T47D (cell line): ENCODE results near the gene SLC4A7.

Experiments used
- DNase-seq, 2 experiments: peaks; one replicate each; pipeline versions ENCODE4 v3.0.0 to v3.0.0-alpha.2; 2011 to 2012; ENCODE audit warnings: low read depth in 1 of 2, low spot score in 1 of 2
- JUND ChIP-seq: IDR thresholded peaks from 2 replicates; pipeline ENCODE4 v1.6.1; 2012; ENCODE audit warnings: low read depth
- in situ Hi-C: cut with HindIII; loops from 2 replicates; pipeline ENCODE4 v1.10.0; 2016; ENCODE audit warnings: low sequenced_read_pairs, low pct_unique_long_range_greater_than_20kb

The SLC4A7 gene

GRCh38 chr3:27391796-27392195 lies 92.4 kb downstream of the SLC4A7 start:
- in situ Hi-C loops = no loop called here
- DNase-seq = no peak
- TF ChIP-seq JUND = no peak

- in situ Hi-C loops = no loop called here
Observed at GRCh38 chr3:27387625-27388024, 96.6 kb downstream of the SLC4A7 start.

GRCh38 chr3:27385504-27385903 lies 98.7 kb downstream of the SLC4A7 start:
- TF ChIP-seq JUND = no peak
- in situ Hi-C loops = no loop called here
- no peak for DNase-seq

More at GRCh38 chr3:27387625-27388024, 96.6 kb downstream of the SLC4A7 start:
- no peak for DNase-seq
- TF ChIP-seq JUND = no peak

- no peak for TF ChIP-seq JUND
- in situ Hi-C loops = no loop called here
- no peak for DNase-seq
Observed at GRCh38 chr3:27384191-27384590, 100.0 kb downstream of the SLC4A7 start.

DNA sequence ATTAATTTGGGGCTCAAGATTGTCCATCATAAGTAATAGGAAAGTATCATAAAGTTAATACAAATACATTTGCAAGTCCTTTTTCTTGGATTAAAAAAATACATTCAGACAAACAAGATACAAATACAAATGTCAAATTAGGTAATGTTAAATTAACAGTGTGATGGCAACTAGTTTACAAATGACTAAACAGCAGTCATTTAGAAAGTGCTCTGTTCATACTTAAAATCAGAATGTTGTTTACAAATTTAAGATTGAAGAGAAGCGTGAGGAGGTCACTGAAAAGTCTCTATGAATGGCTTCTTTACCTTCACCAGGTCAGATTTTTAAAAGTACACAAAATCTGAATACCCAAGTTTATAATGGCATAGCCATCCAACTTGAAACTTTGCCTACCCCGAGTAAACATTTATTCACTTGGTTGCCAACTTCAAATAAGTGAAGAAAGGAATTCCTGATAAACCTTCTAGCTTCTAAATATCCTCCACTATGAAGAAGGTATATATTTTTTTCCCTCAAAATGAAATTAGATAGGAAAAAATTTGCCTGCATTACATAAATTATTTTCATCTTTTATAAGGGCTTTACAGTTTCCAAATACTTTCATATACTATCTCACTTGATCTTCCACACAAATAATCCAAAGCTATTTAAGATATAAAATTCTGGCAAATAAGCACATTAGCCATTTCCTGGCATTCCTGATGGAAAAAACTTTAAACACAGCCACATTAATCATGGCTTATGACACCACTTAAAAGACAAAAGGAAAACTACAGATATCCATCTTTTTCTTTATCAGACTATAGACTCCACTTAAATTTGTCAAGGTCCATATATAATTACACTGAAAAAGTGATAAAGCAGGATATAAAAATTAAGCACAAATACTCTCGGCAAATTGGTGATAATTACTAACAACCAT lies 103.5 kb downstream of the SLC4A7 start:
- no peak for DNase-seq
- in situ Hi-C loops = no loop called here
- TF ChIP-seq JUND = no peak

- DNase-seq = no peak
- in situ Hi-C loops = no loop called here
- TF ChIP-seq JUND = no peak
Observed at GRCh38 chr3:27378331-27378730, 105.9 kb downstream of the SLC4A7 start.

- in situ Hi-C loops = no loop called here
Observed at GRCh38 chr3:27376109-27376772, 107.9 kb downstream of the SLC4A7 start.

DNA sequence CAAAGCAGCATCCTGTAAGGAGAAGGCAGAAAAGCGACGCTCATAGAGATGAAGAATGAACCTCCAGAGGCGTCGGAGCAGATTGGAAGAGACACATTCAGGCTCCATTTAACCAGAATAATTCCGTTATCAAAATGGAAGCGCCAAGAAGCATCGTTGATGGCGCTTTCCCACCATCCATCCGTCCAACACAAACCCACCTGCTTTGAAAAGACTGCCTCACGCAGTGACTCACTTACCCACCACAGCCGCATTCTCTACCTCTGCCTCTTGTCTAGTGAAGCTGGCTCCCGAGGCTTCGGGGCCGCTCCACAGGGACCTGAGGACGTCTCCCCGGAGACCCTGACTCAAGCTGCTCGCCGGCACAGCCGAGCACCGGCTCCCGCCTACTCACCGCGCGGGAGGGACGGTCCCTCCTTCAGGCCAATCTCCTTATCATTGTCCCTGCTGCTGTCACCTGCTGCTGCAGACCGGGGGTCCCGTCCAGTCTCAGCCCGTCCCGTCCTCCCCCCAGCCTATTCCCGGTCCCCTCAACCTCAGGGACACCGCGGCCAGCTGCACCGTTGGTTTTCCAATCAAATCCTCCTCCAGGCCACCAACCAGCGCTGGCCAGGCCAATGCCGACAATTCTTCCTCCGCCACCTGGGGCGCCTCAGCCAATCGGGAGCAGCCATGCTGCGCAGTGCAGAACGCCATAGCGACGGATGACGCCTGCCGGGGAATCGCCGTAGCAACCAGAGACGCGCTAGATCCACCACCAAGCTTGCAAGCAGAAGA lies 115.2 kb downstream of the SLC4A7 start, which contains the start of gene NEK10:
NEK10 (minus strand) TSS at position 553 of the 777 bp plus-strand sequence. CDS start 16,501 bp downstream, outside the sequence.
- in situ Hi-C loops = no loop called here
- no peak for DNase-seq
- no peak for TF ChIP-seq JUND

More at GRCh38 chr3:27376109-27376772, 107.9 kb downstream of the SLC4A7 start:
- no peak for TF ChIP-seq JUND
- DNase-seq = no peak

GRCh38 chr3:27366062-27366591 lies 118.1 kb downstream of the SLC4A7 start:
- peak in 1 of 2 experiments; percentile 83 for DNase-seq
- in situ Hi-C loops = no loop called here
- TF ChIP-seq JUND = no peak

- DNase-seq = peak in 1 of 2 experiments; percentile 79
- TF ChIP-seq JUND = no peak
- in situ Hi-C loops = no loop called here
Observed at GRCh38 chr3:27360113-27361078, 123.8 kb downstream of the SLC4A7 start.

DNA sequence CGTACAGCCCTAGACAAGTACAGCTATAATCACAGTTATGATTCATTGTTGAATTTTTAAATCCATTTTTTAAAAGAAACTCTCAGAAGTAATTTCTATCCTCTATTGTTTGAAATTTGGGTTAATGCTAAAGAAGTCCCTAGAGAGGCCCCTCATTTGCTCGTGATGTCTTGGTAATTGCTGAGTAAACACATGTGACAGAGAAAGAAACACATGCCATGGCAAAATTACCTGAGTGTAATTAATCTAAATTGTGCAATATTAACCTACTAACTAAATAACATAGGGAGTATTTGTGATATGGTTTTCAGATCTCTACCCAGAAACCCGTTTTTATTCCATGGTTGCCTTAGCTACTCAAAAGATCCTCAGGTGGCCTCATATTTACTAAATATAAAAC lies 125.8 kb downstream of the SLC4A7 start:
- in situ Hi-C loops = no loop called here
- TF ChIP-seq JUND = no peak
- no peak for DNase-seq
